ENCODE data around the gene DIRAS1. TPM values are rescaled to one million over a fixed set of nuclear protein-coding genes. Genes with fewer than 3 reads are reported as not detected.

DIRAS1 gene
- total RNA-seq, 1 experiment from 2014 or later = 7.8 TPM

DNA sequence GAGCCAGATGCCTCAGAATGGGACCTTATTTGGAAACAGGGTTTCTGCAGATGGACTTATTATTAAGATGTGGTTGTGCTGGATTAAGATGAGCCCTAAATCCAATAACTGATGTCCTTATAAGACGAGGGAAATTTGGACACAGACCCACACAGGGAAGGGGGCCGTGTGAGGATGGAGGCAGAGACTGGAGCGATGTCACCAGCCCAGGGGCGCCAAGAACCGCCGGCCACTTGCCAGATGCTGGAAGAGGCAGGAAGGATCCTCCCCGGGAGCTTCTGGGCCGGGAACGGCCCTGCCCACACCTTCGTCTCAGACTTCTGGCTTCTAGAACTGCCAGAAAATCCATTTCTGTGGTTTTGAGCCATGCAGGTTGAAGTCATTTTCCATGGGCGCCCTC, 45.3 kb downstream of the DIRAS1 start:
- no peak for DNase-seq
- WGBS (ENCODE audit: extremely low coverage, insufficient read length, low lambda C conversion rate) = no CpG with 5 or more reads among the region's 11 CpGs
- H3K4me3 Mint-ChIP-seq = no peak overlapping the region
- H2AFZ ChIP-seq (ENCODE audit: low read length) = no peak overlapping the region
- H3T11ph ChIP-seq (ENCODE audit: low read length) = no peak overlapping the region
- TF ChIP-seq, protein P1, sequence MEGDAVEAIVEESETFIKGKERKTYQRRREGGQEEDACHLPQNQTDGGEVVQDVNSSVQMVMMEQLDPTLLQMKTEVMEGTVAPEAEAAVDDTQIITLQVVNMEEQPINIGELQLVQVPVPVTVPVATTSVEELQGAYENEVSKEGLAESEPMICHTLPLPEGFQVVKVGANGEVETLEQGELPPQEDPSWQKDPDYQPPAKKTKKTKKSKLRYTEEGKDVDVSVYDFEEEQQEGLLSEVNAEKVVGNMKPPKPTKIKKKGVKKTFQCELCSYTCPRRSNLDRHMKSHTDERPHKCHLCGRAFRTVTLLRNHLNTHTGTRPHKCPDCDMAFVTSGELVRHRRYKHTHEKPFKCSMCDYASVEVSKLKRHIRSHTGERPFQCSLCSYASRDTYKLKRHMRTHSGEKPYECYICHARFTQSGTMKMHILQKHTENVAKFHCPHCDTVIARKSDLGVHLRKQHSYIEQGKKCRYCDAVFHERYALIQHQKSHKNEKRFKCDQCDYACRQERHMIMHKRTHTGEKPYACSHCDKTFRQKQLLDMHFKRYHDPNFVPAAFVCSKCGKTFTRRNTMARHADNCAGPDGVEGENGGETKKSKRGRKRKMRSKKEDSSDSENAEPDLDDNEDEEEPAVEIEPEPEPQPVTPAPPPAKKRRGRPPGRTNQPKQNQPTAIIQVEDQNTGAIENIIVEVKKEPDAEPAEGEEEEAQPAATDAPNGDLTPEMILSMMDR (conservative IDR thresholded peaks at IDR 0.05) = no peak
- no peak overlapping the region for H2BK5ac ChIP-seq (ENCODE audit: insufficient read length, low read length)
- no peak overlapping the region for H3K18ac ChIP-seq (ENCODE audit: insufficient read length, low read depth, low read length)
- H3K23me2 ChIP-seq (ENCODE audit: insufficient read length, low read depth, low read length, poor library complexity, severe bottlenecking) = no peaks in the 10 kb centered on the region
- no peak overlapping the region; a peak in 1 of 7 replicates for H3K27ac Mint-ChIP-seq
- peaks cover 34% of the 10 kb centered on the region for H3K27me3 Mint-ChIP-seq (ENCODE audit: low read depth)
- H2BK20ac ChIP-seq (ENCODE audit: low read depth, low read length, poor library complexity, severe bottlenecking) = no peak overlapping the region
- no peak overlapping the region for H3K4me2 ChIP-seq (ENCODE audit: insufficient read depth, insufficient read length, low read length)
- no peak overlapping the region for H3K4ac ChIP-seq (ENCODE audit: low read depth, low read length)
- H2AK5ac ChIP-seq (ENCODE audit: insufficient read length, low read length) = no peak overlapping the region
- peaks cover 12 to 20% of the 10 kb centered on the region in 2 experiments for H3K4me1 Mint-ChIP-seq
- H3K36me3 Mint-ChIP-seq (ENCODE audit: insufficient read depth in 1 of 3, low read depth in 3 of 3) = peaks cover 0 to 3% (median 0%) of the 10 kb centered on the region in 3 experiments; a peak in 2 of 7 replicates
- H3K4me1 ChIP-seq (ENCODE audit: insufficient read depth, low read length) = peaks cover 4% of the 10 kb centered on the region; the same call in 1 of the 2 replicates
- no peaks in the 10 kb centered on the region for H3K79me1 ChIP-seq (ENCODE audit: insufficient read depth, low read depth, low read length, poor library complexity, severe bottlenecking)
- no peak overlapping the region for H3K56ac ChIP-seq (ENCODE audit: insufficient read length, low read depth, low read length)
- H2BK12ac ChIP-seq (ENCODE audit: insufficient read length, low read depth, low read length) = no peak overlapping the region
- H3K9ac ChIP-seq (ENCODE audit: extremely low read depth, insufficient read length, low read length) = no peak overlapping the region
- H3K79me2 ChIP-seq (ENCODE audit: insufficient read depth, low read length) = no peaks in the 10 kb centered on the region
- H3K9me3 Mint-ChIP-seq = peaks cover 0 to 2% of the 10 kb centered on the region in 2 experiments; a peak in 2 of 5 replicates
- H4K5ac ChIP-seq (ENCODE audit: insufficient read length, low read depth, low read length) = no peak overlapping the region
- H4K91ac ChIP-seq (ENCODE audit: insufficient read length, low read depth, low read length) = no peak overlapping the region
- H3K14ac ChIP-seq (ENCODE audit: insufficient read depth, low read length) = no peak overlapping the region
- H4K20me1 ChIP-seq (ENCODE audit: control insufficient read depth, insufficient read depth, insufficient read length) = no peaks in the 10 kb centered on the region
- H3K27me3 ChIP-seq (ENCODE audit: insufficient read depth, low read length) = no peaks in the 10 kb centered on the region
- H2BK120ac ChIP-seq (ENCODE audit: low read depth, low read length, poor library complexity, severe bottlenecking) = no peak overlapping the region
- no peak overlapping the region for H2BK15ac ChIP-seq (ENCODE audit: low read depth, low read length)
- H3K23ac ChIP-seq (ENCODE audit: insufficient read length, low read depth, low read length) = no peak overlapping the region
- no peak overlapping the region for H3K27ac ChIP-seq (ENCODE audit: insufficient read length, low read depth, low read length)
- H4K8ac ChIP-seq (replicated peaks; ENCODE audit: insufficient read length, low read depth, low read length) = no peak overlapping the region
- no peaks in the 10 kb centered on the region for H3K9me3 ChIP-seq (ENCODE audit: control insufficient read depth, low read depth, low read length)

Data from H9 (cell line).